NT2/D1 (cell line): ENCODE data around the gene KDR.

ENCODE experiments used
- DNase-seq: peaks from one replicate; pipeline ENCODE4 v3.0.0-alpha.2; 2011; ENCODE audit warnings: low read depth, low spot score
- H3K27me3 ChIP-seq: 2 replicates; pipeline ENCODE4 v1.6.0; 2011; ENCODE audit warnings: mild to moderate bottlenecking; ENCODE audit not compliant: insufficient read length, insufficient read depth
- H3K36me3 ChIP-seq: 2 replicates; pipeline ENCODE4 v1.6.1; 2011; ENCODE audit warnings: mild to moderate bottlenecking, low read length, mixed read lengths; ENCODE audit not compliant: insufficient read depth, insufficient read length
- H3K4me1 ChIP-seq: 2 replicates; pipeline ENCODE4 v1.5.1; 2011; ENCODE audit not compliant: insufficient read depth, insufficient read length
- H3K4me3 ChIP-seq: 2 replicates; pipeline ENCODE4 v1.5.1; 2011; ENCODE audit warnings: low read depth; ENCODE audit not compliant: insufficient read length
- H3K9ac ChIP-seq: 2 replicates; pipeline ENCODE4 v1.6.0; 2011; ENCODE audit warnings: low read depth; ENCODE audit not compliant: insufficient read length
- H3K9me3 ChIP-seq: 2 replicates; pipeline ENCODE4 v1.5.1; 2011; ENCODE audit warnings: mild to moderate bottlenecking, low read length; ENCODE audit not compliant: insufficient read depth
- SUZ12 ChIP-seq: IDR thresholded peaks from 2 replicates; pipeline ENCODE4 v1.6.1; 2011; ENCODE audit not compliant: insufficient read length, insufficient read depth; ENCODE audit errors: extremely low read depth
- YY1 ChIP-seq: IDR thresholded peaks from 2 replicates; pipeline ENCODE4 v1.6.1; 2011; ENCODE audit not compliant: insufficient read length, insufficient read depth
- ZNF274 ChIP-seq: IDR thresholded peaks from 2 replicates; pipeline ENCODE4 v1.6.1; 2011; ENCODE audit warnings: mild to moderate bottlenecking, low read depth, low read length

Gene KDR

DNA sequence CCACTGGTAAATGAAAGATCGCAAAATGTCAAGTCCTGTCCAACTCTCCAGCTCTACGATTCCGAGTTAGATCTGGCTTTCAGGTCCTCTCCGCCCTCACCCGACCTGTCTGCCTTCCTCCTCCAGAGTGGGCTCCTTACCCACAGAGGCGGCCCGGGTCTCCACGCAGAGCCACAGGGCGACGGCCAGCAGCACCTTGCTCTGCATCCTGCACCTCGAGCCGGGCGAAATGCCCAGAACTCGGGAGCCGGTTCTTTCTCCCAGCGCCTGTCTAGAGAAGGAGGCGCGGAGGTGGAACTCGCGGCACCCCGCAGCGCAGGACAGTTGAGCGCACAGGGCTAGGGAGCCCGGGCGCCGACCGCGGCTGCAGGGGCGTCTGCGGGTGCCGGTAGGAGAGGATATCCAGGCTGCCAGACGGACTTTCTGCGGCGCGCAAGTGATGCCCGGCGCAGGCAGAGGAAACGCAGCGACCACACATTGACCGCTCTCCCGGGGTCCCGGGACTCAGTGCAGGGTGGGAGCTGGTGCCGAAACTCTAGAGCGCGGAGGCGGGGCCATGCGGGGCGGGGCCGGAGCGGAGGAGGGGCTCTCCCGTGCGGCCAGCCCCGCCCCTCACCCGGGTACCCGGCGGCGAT is at the start of gene KDR:
KDR (minus strand) TSS at position 509 of the 635 bp plus-strand sequence; CDS start at position 207, 302 bp downstream.
- Histone ChIP-seq H3K9me3 (no peaks in the 10 kb centered on the region), H3K4me3 (peak within 1 kb of the TSS; percentile 64), H3K9ac (peak within 1 kb of the TSS; percentile 79), H3K4me1 (peaks cover 2% of the 10 kb centered on the region), H3K36me3 (no peaks in the 10 kb centered on the region), H3K27me3 (peaks cover 49% of the 10 kb centered on the region)
- DNase-seq: peak; percentile 20
- TF ChIP-seq SUZ12 (no peak), ZNF274 (no peak), YY1 (no peak)

DNA sequence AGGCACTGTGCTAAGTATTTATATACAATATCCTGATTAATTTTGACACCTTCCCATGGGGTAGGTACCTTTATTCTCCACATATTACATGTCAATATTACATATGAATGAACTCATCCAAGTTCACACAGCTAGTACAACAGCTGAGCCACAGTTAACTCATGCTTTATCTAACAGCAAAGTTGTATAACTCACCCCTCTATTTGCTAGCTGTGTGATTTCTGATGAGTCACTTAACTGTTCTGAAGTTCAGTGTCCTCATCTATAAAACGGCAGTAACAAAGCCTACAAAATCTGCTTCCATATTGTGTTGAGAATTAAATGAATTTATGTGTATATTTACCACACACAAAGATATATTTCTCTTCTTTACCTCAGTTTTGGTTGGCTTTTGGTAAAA is 48.2 kb upstream of the KDR start:
- Histone ChIP-seq H3K27me3 (no peaks in the 10 kb centered on the region), H3K9ac (no peak overlapping the region), H3K9me3 (no peaks in the 10 kb centered on the region), H3K4me1 (no peaks in the 10 kb centered on the region), H3K4me3 (no peak overlapping the region), H3K36me3 (no peaks in the 10 kb centered on the region)
- no peak for DNase-seq
- TF ChIP-seq ZNF274 (no peak), SUZ12 (no peak), YY1 (no peak)

DNA sequence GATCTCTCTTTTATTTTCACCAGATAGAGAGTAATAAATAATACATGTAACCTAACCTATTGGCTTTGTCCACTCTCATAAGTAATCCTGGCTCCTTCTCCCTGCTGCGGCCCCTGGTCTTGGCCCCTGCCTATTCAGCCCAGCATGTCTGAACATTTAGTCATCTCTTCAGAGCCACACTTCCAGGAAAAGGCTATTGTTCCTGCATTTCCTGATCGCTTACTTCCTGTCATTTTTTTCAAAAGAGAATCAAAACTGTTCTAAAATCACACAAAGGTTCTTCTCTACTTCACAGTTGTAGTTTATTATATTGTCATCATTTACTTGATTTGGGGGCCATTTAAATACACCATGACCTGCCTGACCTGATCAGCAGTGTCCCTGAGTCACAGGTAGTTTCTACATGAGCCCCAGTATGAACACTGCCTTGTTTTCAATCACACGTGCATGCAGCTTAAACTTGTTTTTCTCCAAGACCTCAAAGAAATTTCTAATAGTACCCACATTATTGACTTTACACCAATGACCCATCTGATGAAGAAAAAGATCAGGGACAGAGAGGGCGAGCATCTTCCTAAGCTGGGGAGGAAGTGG is 47.4 kb upstream of the KDR start:
- Histone ChIP-seq H3K9me3 (no peaks in the 10 kb centered on the region), H3K4me1 (no peaks in the 10 kb centered on the region), H3K9ac (no peak overlapping the region), H3K36me3 (no peaks in the 10 kb centered on the region), H3K4me3 (no peak overlapping the region), H3K27me3 (no peaks in the 10 kb centered on the region)
- DNase-seq: no peak
- TF ChIP-seq YY1 (no peak), ZNF274 (no peak), SUZ12 (no peak)

DNA sequence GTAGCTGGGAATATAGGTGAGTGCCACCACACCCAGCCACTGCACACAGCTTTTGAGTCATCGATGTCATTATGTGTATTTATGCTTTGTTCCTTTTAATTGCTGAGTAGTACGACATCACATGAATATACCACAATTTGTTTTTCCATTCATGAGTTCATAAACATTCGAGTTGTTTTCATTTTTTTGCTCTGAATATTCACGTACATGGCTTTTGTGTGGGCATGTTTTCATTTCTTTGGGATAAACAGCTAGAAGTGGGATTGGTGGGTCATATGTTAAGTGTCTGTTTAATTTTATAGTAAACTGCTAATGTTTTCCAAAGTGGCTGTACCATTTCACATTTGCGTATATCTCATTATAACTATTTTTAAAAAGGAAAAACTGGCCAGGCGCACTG is 45.1 kb upstream of the KDR start:
- Histone ChIP-seq H3K9me3 (no peaks in the 10 kb centered on the region), H3K36me3 (no peaks in the 10 kb centered on the region), H3K9ac (no peak overlapping the region), H3K4me3 (no peak overlapping the region), H3K4me1 (no peaks in the 10 kb centered on the region), H3K27me3 (no peaks in the 10 kb centered on the region)
- no peak for TF ChIP-seq YY1
- TF ChIP-seq SUZ12: no peak
- TF ChIP-seq ZNF274: no peak
- no peak for DNase-seq

DNA sequence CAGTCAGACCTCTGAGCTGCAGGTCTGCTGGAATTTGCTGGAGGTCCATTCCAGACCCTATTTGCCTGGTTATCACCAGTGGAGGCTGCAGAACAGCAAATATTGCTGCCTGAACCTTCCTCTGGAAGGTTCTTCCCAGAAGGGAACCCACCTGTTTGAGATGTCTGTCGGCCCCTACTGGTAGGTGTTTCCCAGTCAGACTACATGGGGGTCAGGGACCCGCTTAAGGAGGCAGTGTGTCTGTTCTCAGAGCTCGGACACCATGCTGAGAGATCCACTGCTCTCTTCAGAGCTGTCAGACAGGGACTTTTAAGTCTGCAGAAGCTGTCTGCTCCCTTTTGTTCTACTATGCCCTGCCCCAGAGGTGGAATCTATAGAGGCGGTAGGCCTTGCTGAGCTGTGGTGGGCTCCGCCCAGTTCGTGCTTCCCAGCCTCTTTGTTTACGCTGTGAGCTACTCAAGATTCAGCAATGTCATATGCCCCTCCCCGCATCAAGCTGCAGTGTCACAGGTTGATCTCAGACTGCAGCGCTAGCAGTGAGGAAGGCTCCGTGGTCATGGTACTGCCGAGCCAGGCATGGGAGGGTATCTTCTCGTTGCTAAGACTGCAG is 44.1 kb upstream of the KDR start:
- Histone ChIP-seq H3K36me3 (no peaks in the 10 kb centered on the region), H3K4me3 (no peak overlapping the region), H3K27me3 (no peaks in the 10 kb centered on the region), H3K4me1 (no peaks in the 10 kb centered on the region), H3K9me3 (no peaks in the 10 kb centered on the region), H3K9ac (no peak overlapping the region)
- peak; percentile 57 for DNase-seq
- TF ChIP-seq SUZ12 (no peak), ZNF274 (no peak), YY1 (no peak)

DNA sequence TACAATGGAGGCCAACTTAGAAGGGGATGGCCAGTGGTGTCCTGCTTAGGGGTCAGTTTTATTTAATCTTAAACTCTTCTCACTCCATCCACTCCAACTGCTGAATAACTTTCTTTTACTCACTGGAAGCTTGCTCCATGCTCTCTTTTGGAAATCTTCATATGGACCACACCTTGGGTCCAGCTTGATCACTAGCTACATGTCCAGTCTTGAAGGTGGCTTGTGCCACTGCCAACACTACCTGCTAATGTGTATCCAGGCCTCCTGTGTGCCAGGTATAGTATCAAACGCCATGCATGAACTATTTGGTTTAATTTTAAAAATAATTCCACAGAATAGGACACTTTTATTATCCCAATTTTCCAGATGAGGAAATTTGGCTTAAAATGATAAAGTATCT is 37.0 kb upstream of the KDR start:
- TF ChIP-seq YY1: no peak

DNA sequence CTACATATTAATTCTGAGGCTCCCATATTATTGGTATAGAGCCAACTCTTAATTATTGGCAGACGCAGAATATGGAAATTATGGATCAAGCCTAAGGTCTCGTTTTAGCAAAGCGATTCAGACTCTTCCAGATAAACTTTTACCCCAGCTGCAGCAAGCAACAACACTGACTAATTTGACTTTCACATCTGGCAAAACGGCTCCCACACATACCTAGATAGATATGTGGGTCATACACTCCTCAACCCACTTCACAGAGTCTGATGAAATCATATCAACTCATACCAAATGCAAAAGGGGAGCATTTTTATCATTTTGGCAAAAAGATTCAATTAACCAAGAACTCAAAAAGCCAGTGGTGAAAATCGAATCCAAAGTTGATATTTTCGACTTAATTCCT is 36.3 kb upstream of the KDR start:
- no peak overlapping the region for H3K4me3 ChIP-seq
- H3K27me3 ChIP-seq: no peaks in the 10 kb centered on the region
- H3K9me3 ChIP-seq: no peaks in the 10 kb centered on the region
- no peaks in the 10 kb centered on the region for H3K36me3 ChIP-seq
- no peak overlapping the region for H3K9ac ChIP-seq
- H3K4me1 ChIP-seq: no peaks in the 10 kb centered on the region
- DNase-seq: no peak
- TF ChIP-seq SUZ12: no peak
- no peak for TF ChIP-seq YY1
- TF ChIP-seq ZNF274: no peak

More for the DNA sequence above, 37.0 kb upstream of the KDR start:
- no peaks in the 10 kb centered on the region for H3K4me1 ChIP-seq
- no peak overlapping the region for H3K9ac ChIP-seq
- H3K9me3 ChIP-seq: no peaks in the 10 kb centered on the region
- no peak overlapping the region for H3K4me3 ChIP-seq
- no peaks in the 10 kb centered on the region for H3K36me3 ChIP-seq
- DNase-seq: no peak
- H3K27me3 ChIP-seq: no peaks in the 10 kb centered on the region
